HG03457 (cell line): Measurements from ENCODE around the gene PLEKHG4B.

ENCODE experiments used
- ATAC-seq: cut with Tn5 transposase; IDR thresholded peaks from one replicate; pipeline ENCODE4 v1.9.1; 2021; ENCODE audit warnings: moderate number of reproducible peaks; ENCODE audit not compliant: unreplicated experiment

Gene PLEKHG4B

GRCh38 chr5:128446-128845, 36.5 kb downstream of the PLEKHG4B start:
- ATAC-seq, result no peak

DNA sequence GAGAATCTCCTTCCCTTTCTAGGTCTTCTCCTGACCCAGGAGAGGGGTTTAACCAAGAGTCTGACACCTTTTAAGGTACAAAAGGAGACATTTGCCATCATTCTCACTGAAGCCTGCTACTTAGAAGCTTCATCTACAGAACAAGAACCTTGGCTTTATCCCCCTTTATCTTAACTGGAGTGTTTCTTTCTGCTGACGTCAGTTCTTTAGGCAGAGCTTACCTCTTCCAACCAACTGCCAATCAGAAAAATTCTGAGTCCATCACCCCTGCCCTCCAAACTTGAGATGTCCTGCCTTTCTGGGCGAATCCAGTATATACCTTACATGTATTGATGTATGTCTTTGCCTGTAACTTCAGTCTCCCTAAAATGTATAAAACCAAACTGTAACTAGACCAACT, 37.2 kb downstream of the PLEKHG4B start:
- no peak for ATAC-seq

- no peak for ATAC-seq
Observed at GRCh38 chr5:129820-130219, 37.9 kb downstream of the PLEKHG4B start.

- no peak for ATAC-seq
Observed at GRCh38 chr5:130601-131131, 38.7 kb downstream of the PLEKHG4B start.

GRCh38 chr5:136901-137300, 44.9 kb downstream of the PLEKHG4B start:
- ATAC-seq, result no peak

- no peak for ATAC-seq
Observed at GRCh38 chr5:137741-138140, 45.8 kb downstream of the PLEKHG4B start.

- no peak for ATAC-seq
Observed at GRCh38 chr5:138936-139335, 47.0 kb downstream of the PLEKHG4B start.

GRCh38 chr5:139579-140442, 47.8 kb downstream of the PLEKHG4B start:
- ATAC-seq, result no peak

DNA sequence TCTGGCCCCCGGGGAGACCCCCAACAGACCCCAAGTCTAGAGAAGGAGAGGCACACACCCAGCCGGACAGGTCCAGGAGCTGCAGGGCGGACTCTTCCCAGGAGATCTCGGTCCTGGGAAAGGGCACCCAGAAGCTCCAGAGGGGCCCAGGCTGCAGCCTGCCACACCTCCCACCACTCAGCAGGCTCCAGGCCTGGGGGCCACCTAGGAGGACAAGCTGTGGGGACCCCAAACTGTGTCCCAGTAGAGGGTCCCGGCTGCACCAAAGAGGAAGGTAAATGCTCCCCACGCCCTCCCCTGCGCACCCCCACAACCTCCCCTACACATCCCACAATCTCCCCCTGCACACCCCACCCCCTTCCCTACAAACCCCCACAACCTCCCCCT, 48.5 kb downstream of the PLEKHG4B start:
- no peak for ATAC-seq

- ATAC-seq, result no peak
Observed at GRCh38 chr5:141211-141610, 49.2 kb downstream of the PLEKHG4B start.

DNA sequence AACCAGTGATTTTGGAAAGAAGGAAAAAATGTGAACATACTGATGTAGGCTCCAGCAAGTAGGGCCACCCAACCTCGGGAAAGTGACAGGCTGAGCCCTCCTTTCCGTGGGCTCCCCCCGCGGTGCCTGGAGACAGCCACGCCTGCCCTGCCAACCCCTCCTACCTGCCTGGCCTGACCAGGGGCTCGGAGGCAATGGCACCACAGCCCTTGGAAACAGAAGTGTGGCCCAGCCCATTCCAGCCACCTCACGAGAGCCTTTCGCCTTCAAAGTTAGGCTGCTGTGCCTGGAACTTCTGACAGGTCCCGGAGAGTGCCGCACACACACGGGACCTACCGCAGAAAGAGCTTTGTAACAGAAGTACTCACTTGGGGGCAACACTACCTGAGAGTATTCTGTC, 49.8 kb downstream of the PLEKHG4B start:
- no peak for ATAC-seq

DNA sequence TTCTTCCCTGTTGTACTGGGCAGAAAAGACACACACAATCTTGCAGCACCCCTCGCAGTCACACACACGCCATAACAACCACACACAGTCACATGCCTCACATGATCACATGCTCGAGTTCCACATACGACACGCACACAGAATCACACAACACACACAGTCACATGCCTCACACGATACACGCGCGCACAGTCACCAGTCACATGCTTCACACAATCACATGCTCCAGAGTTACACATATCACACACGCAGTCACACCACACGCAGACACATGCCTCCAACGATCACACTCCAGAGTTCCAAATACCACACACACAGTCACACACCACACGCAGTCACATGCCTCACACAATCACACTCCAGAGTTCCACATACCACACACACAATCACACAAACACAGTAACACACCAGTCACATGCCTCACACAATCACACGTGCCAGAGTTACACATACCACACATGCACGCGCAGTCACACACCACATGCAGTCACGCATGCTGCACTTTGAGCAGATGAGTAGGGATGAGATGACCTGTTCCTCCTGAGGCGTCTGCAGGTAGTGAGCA, 50.4 kb downstream of the PLEKHG4B start:
- no peak for ATAC-seq

DNA sequence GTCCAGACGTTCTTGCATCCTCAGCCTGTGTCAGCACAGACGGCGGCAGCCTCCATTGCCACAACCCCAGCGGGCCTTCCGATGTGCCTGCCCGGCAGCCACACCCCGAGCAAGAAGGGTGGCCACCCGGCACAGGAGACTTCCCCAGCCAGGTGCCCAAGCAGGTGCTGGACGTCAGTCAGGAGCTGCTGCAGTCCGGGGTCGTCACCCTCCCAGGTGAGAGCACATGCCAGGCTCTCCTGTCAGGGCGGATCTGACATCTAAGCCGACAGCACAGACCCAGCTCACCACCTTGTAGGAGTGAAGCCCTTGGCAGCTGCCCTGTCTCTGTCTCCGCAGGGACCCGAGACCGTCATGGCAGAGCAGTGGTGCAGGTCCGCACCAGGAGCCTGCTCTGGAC, 51.1 kb downstream of the PLEKHG4B start:
- ATAC-seq, result no peak

- no peak for ATAC-seq
Observed at GRCh38 chr5:144941-145340, 53.0 kb downstream of the PLEKHG4B start.

DNA sequence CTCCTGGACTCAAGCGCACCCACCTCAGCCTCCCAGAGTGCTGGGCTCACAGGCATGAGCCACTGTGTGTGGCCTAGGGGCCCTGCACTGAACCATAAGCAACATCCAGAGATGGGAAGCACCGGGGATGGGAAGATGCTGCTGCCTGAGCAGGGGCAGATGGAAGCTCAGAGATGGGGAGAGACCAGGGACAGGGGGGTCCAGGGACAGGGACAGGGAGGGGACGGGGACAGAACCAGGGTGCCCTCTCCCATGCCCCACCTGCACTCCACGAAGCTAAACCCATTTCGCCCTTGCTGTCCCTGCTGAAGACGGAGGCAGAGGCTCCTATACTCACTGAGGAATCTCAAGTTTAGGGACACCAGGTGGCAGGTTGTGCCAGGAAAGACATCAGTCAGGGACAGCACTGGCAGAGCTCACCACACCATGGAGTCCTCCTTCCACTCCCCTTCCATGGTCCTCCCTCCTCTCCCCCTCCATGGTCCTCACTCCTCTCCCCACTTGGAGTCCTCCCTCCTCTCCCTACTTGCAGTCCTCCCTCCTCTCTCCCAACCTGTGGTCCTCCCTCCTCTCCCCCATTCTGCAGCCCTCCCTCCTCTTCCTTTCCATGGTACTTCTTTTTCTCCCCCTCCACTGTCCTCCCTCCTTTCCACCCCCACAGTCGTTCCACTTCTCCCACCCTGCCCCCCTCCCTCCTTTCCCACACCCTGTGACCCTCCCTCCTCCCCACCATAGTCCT, 53.8 kb downstream of the PLEKHG4B start:
- no peak for ATAC-seq

DNA sequence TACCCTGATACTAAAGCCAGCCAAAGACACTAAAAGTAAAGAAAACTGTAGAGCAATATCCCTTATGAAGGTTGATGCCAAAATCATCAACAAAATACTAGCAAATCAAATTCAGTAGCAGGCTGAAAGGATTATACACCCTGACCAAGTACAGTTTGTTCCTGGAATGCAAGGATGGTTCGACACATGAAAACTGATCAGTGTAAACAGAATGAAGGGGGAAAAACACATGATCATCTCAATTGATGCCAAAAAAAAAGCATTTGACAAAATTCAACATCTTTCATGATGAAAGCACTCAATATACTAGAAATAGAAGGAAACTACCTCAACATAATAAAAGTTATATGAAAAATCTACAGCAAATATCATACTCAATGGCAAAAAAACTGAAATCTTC, 55.8 kb downstream of the PLEKHG4B start:
- no peak for ATAC-seq

GRCh38 chr5:149745-150485, 57.9 kb downstream of the PLEKHG4B start:
- ATAC-seq, result no peak

GRCh38 chr5:150746-151145, 58.8 kb downstream of the PLEKHG4B start:
- no peak for ATAC-seq

DNA sequence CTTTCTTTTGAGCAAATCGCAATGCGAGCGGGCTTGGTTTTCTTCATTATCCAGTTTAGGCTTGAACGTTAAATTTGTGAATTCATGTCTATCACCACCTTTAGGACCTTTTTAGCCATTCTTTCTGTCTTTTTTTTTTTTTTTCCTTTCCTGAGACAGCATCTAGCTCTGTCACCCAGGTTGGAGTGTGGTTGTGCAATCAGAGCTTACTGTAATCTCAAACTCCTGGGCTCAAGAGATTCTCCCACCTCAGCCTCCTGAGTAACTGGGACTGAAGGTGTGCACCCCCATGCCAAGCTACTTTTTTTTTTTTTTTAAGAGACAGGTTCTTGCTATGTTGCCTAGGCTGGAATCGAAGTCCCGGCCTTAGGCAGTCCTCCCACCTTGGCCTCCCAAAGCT, 60.1 kb downstream of the PLEKHG4B start:
- ATAC-seq, result no peak

- ATAC-seq, result no peak
Observed at GRCh38 chr5:153256-153655, 61.3 kb downstream of the PLEKHG4B start.

- ATAC-seq, result no peak
Observed at GRCh38 chr5:154236-154635, 62.3 kb downstream of the PLEKHG4B start.
